Adipocyte (in vitro differentiated cells): ENCODE data around the gene OR2T35.

Experiments
- DNase-seq: peaks from one replicate; pipeline ENCODE4 v3.0.0-alpha.2; 2015; ENCODE audit warnings: low read depth
- H3K27me3 ChIP-seq: replicated peaks from 2 replicates; pipeline ENCODE4 v1.7.0; 2013; ENCODE audit warnings: mild to moderate bottlenecking, low read length, moderate library complexity; ENCODE audit not compliant: control insufficient read depth, insufficient read depth
- H3K36me3 ChIP-seq: 2 replicates; pipeline ENCODE4 v1.7.0; 2013; ENCODE audit warnings: low read length, mild to moderate bottlenecking, moderate library complexity; ENCODE audit not compliant: control insufficient read depth, insufficient read depth, severe bottlenecking
- H3K4me1 ChIP-seq: 2 replicates; pipeline ENCODE4 v1.7.0; 2013; ENCODE audit warnings: mild to moderate bottlenecking, low read length, moderate library complexity; ENCODE audit not compliant: control insufficient read depth, insufficient read depth
- H3K4me3 ChIP-seq: 2 replicates; pipeline ENCODE4 v1.7.0; 2013; ENCODE audit warnings: mild to moderate bottlenecking, low read length, moderate library complexity
- H3K9ac ChIP-seq: 2 replicates; pipeline ENCODE4 v1.7.0; 2013; ENCODE audit warnings: mild to moderate bottlenecking, low read length, moderate library complexity
- H3K9me3 ChIP-seq: 2 replicates; pipeline ENCODE4 v1.7.0; 2013; ENCODE audit warnings: mild to moderate bottlenecking, low read length, moderate library complexity; ENCODE audit not compliant: control insufficient read depth

OR2T35 gene

GRCh38 chr1:248622570-248623001 lies 22.5 kb downstream of the OR2T35 start:
- Histone ChIP-seq H3K4me1 (peaks cover 7% of the 10 kb centered on the region), H3K9ac (no peak overlapping the region), H3K36me3 (no peaks in the 10 kb centered on the region), H3K9me3 (no peaks in the 10 kb centered on the region), H3K4me3 (no peak overlapping the region), H3K27me3 (peaks cover 12% of the 10 kb centered on the region)
- DNase-seq: peak; percentile 55

GRCh38 chr1:248621770-248622169 lies 23.3 kb downstream of the OR2T35 start:
- DNase-seq: no peak
- no peak overlapping the region for H3K4me3 ChIP-seq
- H3K27me3 ChIP-seq: peaks cover 12% of the 10 kb centered on the region
- H3K9ac ChIP-seq: no peak overlapping the region
- H3K36me3 ChIP-seq: no peaks in the 10 kb centered on the region
- H3K4me1 ChIP-seq: peaks cover 7% of the 10 kb centered on the region
- no peaks in the 10 kb centered on the region for H3K9me3 ChIP-seq

- Histone ChIP-seq H3K36me3 (no peaks in the 10 kb centered on the region), H3K9ac (no peak overlapping the region), H3K4me1 (peaks cover 7% of the 10 kb centered on the region), H3K27me3 (peaks cover 8% of the 10 kb centered on the region), H3K9me3 (no peaks in the 10 kb centered on the region), H3K4me3 (no peak overlapping the region)
- DNase-seq: peak; percentile 67
These were observed 26.2 kb downstream of the OR2T35 start for GRCh38 chr1:248618878-248619277.

- Histone ChIP-seq H3K4me1 (peaks cover 6% of the 10 kb centered on the region), H3K9ac (no peak overlapping the region), H3K36me3 (no peaks in the 10 kb centered on the region), H3K27me3 (peaks cover 8% of the 10 kb centered on the region), H3K4me3 (no peak overlapping the region), H3K9me3 (no peaks in the 10 kb centered on the region)
- DNase-seq: no peak
These were observed 27.0 kb downstream of the OR2T35 start for GRCh38 chr1:248618119-248618518.

- no peaks in the 10 kb centered on the region for H3K4me1 ChIP-seq
- H3K27me3 ChIP-seq: no peaks in the 10 kb centered on the region
- no peaks in the 10 kb centered on the region for H3K36me3 ChIP-seq
- H3K9ac ChIP-seq: no peak overlapping the region
- no peak overlapping the region for H3K4me3 ChIP-seq
- no peak for DNase-seq
- no peaks in the 10 kb centered on the region for H3K9me3 ChIP-seq
These were observed 31.3 kb downstream of the OR2T35 start for GRCh38 chr1:248613742-248614141.

- Histone ChIP-seq H3K27me3 (no peaks in the 10 kb centered on the region), H3K36me3 (no peaks in the 10 kb centered on the region), H3K9ac (no peak overlapping the region), H3K4me1 (no peaks in the 10 kb centered on the region), H3K4me3 (no peak overlapping the region), H3K9me3 (no peaks in the 10 kb centered on the region)
- DNase-seq: no peak
These were observed 33.1 kb downstream of the OR2T35 start for GRCh38 chr1:248611883-248612414.

GRCh38 chr1:248610301-248610700 lies 34.8 kb downstream of the OR2T35 start:
- H3K9me3 ChIP-seq: no peaks in the 10 kb centered on the region
- no peaks in the 10 kb centered on the region for H3K36me3 ChIP-seq
- DNase-seq: no peak
- no peaks in the 10 kb centered on the region for H3K4me1 ChIP-seq
- H3K4me3 ChIP-seq: no peak overlapping the region
- no peaks in the 10 kb centered on the region for H3K27me3 ChIP-seq
- H3K9ac ChIP-seq: no peak overlapping the region

GRCh38 chr1:248599396-248599795 lies 45.7 kb downstream of the OR2T35 start:
- Histone ChIP-seq H3K9ac (no peak overlapping the region), H3K9me3 (peaks cover 6% of the 10 kb centered on the region), H3K4me3 (no peak overlapping the region), H3K27me3 (no peaks in the 10 kb centered on the region), H3K4me1 (no peaks in the 10 kb centered on the region), H3K36me3 (no peaks in the 10 kb centered on the region)
- no peak for DNase-seq

- no peak within 1 kb of the TSS for H3K4me3 ChIP-seq
- H3K27me3 ChIP-seq: no peaks in the 10 kb centered on the region
- no peaks in the 10 kb centered on the region for H3K4me1 ChIP-seq
- no peak for DNase-seq
- H3K9ac ChIP-seq: no peak within 1 kb of the TSS
- peaks cover 4% of the 10 kb centered on the region for H3K9me3 ChIP-seq
- no peaks in the 10 kb centered on the region for H3K36me3 ChIP-seq
These were observed 47.5 kb downstream of the OR2T35 start, which contains the start of gene OR2T10 for GRCh38 chr1:248597589-248597988. OR2T10 (minus strand) TSS chr1:248597700; CDS start chr1:248593768, 3,932 bp downstream.

- no peak overlapping the region for H3K9ac ChIP-seq
- no peaks in the 10 kb centered on the region for H3K27me3 ChIP-seq
- H3K9me3 ChIP-seq: peaks cover 4% of the 10 kb centered on the region
- no peaks in the 10 kb centered on the region for H3K4me1 ChIP-seq
- H3K36me3 ChIP-seq: no peaks in the 10 kb centered on the region
- no peak overlapping the region for H3K4me3 ChIP-seq
- no peak for DNase-seq
These were observed 48.5 kb downstream of the OR2T35 start for GRCh38 chr1:248596615-248597014.

- Histone ChIP-seq H3K9ac (no peak overlapping the region), H3K36me3 (no peaks in the 10 kb centered on the region), H3K27me3 (no peaks in the 10 kb centered on the region), H3K4me3 (no peak overlapping the region), H3K9me3 (peaks cover 4% of the 10 kb centered on the region), H3K4me1 (no peaks in the 10 kb centered on the region)
- DNase-seq: no peak
These were observed 51.9 kb downstream of the OR2T35 start for GRCh38 chr1:248593226-248593625.

GRCh38 chr1:248592655-248593054 lies 52.4 kb downstream of the OR2T35 start:
- Histone ChIP-seq H3K9me3 (peaks cover 4% of the 10 kb centered on the region), H3K4me1 (no peaks in the 10 kb centered on the region), H3K4me3 (no peak overlapping the region), H3K9ac (no peak overlapping the region), H3K36me3 (no peaks in the 10 kb centered on the region), H3K27me3 (no peaks in the 10 kb centered on the region)
- DNase-seq: no peak
